HEK293 (cell line): ENCODE data around the gene ARHGAP33.

Experiments
- CTCF ChIP-seq: fragments of 450-650 bp; formaldehyde crosslinking; IDR thresholded peaks from 2 replicates; pipeline ENCODE4 v1.5.1; 2016; ENCODE audit warnings: missing biosample characterization, missing genetic modification characterization
- HOXC10 ChIP-seq: sonication (generic); formaldehyde crosslinking; IDR thresholded peaks from 2 replicates; pipeline ENCODE4 v1.8.1; 2023; ENCODE audit warnings: mild to moderate bottlenecking, missing genetic modification reagents
- PATZ1 ChIP-seq: fragments of 450-650 bp; formaldehyde crosslinking; IDR thresholded peaks from 2 replicates; pipeline ENCODE4 v1.5.1; 2016; ENCODE audit warnings: missing biosample characterization, missing genetic modification characterization
- YY1 ChIP-seq: fragments of 450-650 bp; formaldehyde crosslinking; IDR thresholded peaks from 2 replicates; pipeline ENCODE4 v1.5.1; 2018; ENCODE audit warnings: missing biosample characterization, missing genetic modification characterization
- ZNF423 ChIP-seq: fragments of 450-650 bp; formaldehyde crosslinking; IDR thresholded peaks from 2 replicates; pipeline ENCODE4 v1.5.1; 2016; ENCODE audit warnings: missing biosample characterization, missing genetic modification characterization
- ZNF580 ChIP-seq: fragments of 450-650 bp; formaldehyde crosslinking; IDR thresholded peaks from 2 replicates; pipeline ENCODE4 v1.5.1; 2016; ENCODE audit warnings: missing biosample characterization, missing genetic modification characterization
- ZNF777 ChIP-seq: fragments of 450-650 bp; formaldehyde crosslinking; IDR thresholded peaks from 2 replicates; pipeline ENCODE4 v1.5.1; 2017; ENCODE audit warnings: missing biosample characterization, missing genetic modification characterization, borderline replicate concordance
- TF ChIP-seq, protein P1 (sequence below): fragments of 450-650 bp; formaldehyde crosslinking; IDR thresholded peaks from 2 replicates; pipeline ENCODE4 v1.5.0; 2017; ENCODE audit warnings: missing biosample characterization, missing genetic modification characterization, borderline replicate concordance
- TF ChIP-seq, protein P2 (sequence below): fragments of 450-650 bp; formaldehyde crosslinking; IDR thresholded peaks from 2 replicates; pipeline ENCODE4 v1.5.1; 2016; ENCODE audit warnings: missing biosample characterization, missing genetic modification characterization

DNA sequence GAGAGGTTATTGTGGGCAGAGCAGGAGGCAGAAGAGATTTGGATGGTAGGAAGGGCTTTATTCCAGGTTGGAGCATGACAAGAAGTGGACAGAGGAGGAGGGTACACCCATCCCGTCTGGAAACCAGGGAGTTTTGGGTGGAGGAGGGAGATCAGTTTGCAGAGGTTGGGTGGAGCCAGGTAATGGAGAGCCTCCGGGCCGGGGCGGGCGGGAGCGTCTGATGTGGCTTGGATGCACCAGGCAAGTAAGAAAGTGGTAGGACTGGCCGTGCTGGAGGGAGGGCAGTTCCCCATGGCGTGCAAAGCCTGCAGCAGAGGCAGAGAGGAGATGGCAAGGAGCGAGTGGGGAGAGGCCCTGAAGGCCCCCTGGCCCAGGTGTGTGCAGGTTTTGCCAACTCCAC lies 44.0 kb upstream of the ARHGAP33 start:
- no peak for TF ChIP-seq CTCF
- no peak for TF ChIP-seq ZNF777
- TF ChIP-seq, protein P1, sequence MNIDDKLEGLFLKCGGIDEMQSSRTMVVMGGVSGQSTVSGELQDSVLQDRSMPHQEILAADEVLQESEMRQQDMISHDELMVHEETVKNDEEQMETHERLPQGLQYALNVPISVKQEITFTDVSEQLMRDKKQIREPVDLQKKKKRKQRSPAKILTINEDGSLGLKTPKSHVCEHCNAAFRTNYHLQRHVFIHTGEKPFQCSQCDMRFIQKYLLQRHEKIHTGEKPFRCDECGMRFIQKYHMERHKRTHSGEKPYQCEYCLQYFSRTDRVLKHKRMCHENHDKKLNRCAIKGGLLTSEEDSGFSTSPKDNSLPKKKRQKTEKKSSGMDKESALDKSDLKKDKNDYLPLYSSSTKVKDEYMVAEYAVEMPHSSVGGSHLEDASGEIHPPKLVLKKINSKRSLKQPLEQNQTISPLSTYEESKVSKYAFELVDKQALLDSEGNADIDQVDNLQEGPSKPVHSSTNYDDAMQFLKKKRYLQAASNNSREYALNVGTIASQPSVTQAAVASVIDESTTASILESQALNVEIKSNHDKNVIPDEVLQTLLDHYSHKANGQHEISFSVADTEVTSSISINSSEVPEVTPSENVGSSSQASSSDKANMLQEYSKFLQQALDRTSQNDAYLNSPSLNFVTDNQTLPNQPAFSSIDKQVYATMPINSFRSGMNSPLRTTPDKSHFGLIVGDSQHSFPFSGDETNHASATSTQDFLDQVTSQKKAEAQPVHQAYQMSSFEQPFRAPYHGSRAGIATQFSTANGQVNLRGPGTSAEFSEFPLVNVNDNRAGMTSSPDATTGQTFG (tag by site-specific recombination): no peak
- no peak for TF ChIP-seq YY1 (tag by site-specific recombination)
- no peak for TF ChIP-seq HOXC10 (CRISPR knock-in tag)
- no peak for TF ChIP-seq PATZ1
- TF ChIP-seq, protein P2, sequence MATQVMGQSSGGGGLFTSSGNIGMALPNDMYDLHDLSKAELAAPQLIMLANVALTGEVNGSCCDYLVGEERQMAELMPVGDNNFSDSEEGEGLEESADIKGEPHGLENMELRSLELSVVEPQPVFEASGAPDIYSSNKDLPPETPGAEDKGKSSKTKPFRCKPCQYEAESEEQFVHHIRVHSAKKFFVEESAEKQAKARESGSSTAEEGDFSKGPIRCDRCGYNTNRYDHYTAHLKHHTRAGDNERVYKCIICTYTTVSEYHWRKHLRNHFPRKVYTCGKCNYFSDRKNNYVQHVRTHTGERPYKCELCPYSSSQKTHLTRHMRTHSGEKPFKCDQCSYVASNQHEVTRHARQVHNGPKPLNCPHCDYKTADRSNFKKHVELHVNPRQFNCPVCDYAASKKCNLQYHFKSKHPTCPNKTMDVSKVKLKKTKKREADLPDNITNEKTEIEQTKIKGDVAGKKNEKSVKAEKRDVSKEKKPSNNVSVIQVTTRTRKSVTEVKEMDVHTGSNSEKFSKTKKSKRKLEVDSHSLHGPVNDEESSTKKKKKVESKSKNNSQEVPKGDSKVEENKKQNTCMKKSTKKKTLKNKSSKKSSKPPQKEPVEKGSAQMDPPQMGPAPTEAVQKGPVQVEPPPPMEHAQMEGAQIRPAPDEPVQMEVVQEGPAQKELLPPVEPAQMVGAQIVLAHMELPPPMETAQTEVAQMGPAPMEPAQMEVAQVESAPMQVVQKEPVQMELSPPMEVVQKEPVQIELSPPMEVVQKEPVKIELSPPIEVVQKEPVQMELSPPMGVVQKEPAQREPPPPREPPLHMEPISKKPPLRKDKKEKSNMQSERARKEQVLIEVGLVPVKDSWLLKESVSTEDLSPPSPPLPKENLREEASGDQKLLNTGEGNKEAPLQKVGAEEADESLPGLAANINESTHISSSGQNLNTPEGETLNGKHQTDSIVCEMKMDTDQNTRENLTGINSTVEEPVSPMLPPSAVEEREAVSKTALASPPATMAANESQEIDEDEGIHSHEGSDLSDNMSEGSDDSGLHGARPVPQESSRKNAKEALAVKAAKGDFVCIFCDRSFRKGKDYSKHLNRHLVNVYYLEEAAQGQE (tag by site-specific recombination): no peak
- no peak for TF ChIP-seq ZNF423 (tag by site-specific recombination)
- no peak for TF ChIP-seq ZNF580 (tag by site-specific recombination)
